AG10803 (cell line): ENCODE measurements around the gene EPO.
"Not testable (repeated sequence)": the region's sequence is repeated elsewhere in the genome, so short reads cannot be mapped to it uniquely, and the experiment has no call there.

Source experiments
- DNase-seq: peaks from one replicate; pipeline ENCODE4 v3.0.0; 2010; ENCODE audit warnings: low read depth
- H3K4me3 ChIP-seq: 2 replicates; pipeline ENCODE4 v1.5.1; 2011; ENCODE audit warnings: mild to moderate bottlenecking, low read length, control low read depth
- CTCF ChIP-seq: conservative IDR thresholded peaks from 2 replicates; pipeline ENCODE4 v1.5.1; 2011; ENCODE audit warnings: mild to moderate bottlenecking, low read length, control low read depth, inconsistent platforms

EPO gene

GRCh38 chr7:100710452-100710851 lies 9.8 kb upstream of the EPO start:
- no peak overlapping the region for H3K4me3 ChIP-seq
- no peak for DNase-seq
- TF ChIP-seq CTCF: no peak

GRCh38 chr7:100711369-100711768 lies 8.9 kb upstream of the EPO start:
- no peak for TF ChIP-seq CTCF
- no peak overlapping the region for H3K4me3 ChIP-seq
- no peak for DNase-seq

- no peak for DNase-seq
- no peak for TF ChIP-seq CTCF
- H3K4me3 ChIP-seq: no peak overlapping the region
Measured at GRCh38 chr7:100714725-100715124, 5.5 kb upstream of the EPO start.

GRCh38 chr7:100717073-100717472 lies 3.2 kb upstream of the EPO start:
- not testable (repeated sequence) for DNase-seq

GRCh38 chr7:100719523-100720278 lies 567 bp upstream of the EPO start:
- peak; percentile 73 for DNase-seq
- no peak overlapping the region for H3K4me3 ChIP-seq
- TF ChIP-seq CTCF: peak; percentile 73

More at GRCh38 chr7:100717073-100717472, 3.2 kb upstream of the EPO start:
- not testable (repeated sequence) for H3K4me3 ChIP-seq

GRCh38 chr7:100720671-100721504 lies 620 bp downstream of the EPO start:
- no peak overlapping the region for H3K4me3 ChIP-seq

GRCh38 chr7:100721505-100721812 lies 1.2 kb downstream of the EPO start:
- DNase-seq: no peak
- H3K4me3 ChIP-seq: no peak overlapping the region
- TF ChIP-seq CTCF: no peak

More at GRCh38 chr7:100720671-100721504, 620 bp downstream of the EPO start:
- TF ChIP-seq CTCF: no peak
- DNase-seq: no peak
